ENCODE results near the gene CNTNAP2. TPM values are rescaled to one million over a fixed set of nuclear protein-coding genes. Genes with fewer than 3 reads are reported as not detected.

Gene CNTNAP2
- total and polyA plus RNA-seq, 4 donors: not detected

DNA sequence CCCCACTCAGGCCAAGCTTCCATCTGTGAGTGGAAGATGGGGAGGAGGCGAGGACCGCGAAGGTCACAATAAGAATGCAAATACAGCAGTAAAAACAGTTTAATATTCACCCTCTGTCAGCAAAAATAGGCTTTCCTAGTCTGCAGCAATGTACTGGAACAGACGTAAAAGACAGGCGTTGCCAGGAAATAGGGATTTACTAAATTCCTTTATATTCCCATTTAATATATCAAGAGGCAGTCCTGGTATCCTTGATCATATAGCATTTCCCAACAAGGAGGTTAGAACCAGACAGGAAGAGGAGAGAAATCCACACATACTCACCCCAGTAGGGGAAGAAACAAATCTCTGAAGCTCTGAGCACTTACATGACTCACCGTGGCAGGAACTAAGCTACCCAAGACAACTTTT lies 1419.1 kb downstream of the CNTNAP2 start:
- H3K9me3 ChIP-seq (ENCODE audit: control insufficient read depth, low read length): peaks cover 1% of the 10 kb centered on the region
- 80 to 84% methylated on average over 6 of the region's 6 CpGs for WGBS, 2 donors
- ATAC-seq (ENCODE audit: low FRiP score) (no peak), DNase-seq (no peak)
- H3K27ac ChIP-seq (ENCODE audit: low read depth in 1 of 2, low read length in 2 of 2): no peak overlapping the region
- H3K36me3 ChIP-seq (ENCODE audit: control insufficient read depth in 1 of 2, insufficient read depth in 2 of 2, low read length in 1 of 2): no peaks in the 10 kb centered on the region
- intact Hi-C loops (cut with DNase I): no loop called here
- H3K4me1 ChIP-seq (ENCODE audit: control insufficient read depth in 1 of 2, insufficient read depth in 2 of 2, low read length in 2 of 2): no peaks in the 10 kb centered on the region
- no peaks in the 10 kb centered on the region for H3K27me3 ChIP-seq (ENCODE audit: control insufficient read depth in 1 of 2, insufficient read depth in 2 of 2, low read length in 1 of 2)
- H3K4me3 ChIP-seq (ENCODE audit: low read length in 2 of 2): no peak overlapping the region

DNA sequence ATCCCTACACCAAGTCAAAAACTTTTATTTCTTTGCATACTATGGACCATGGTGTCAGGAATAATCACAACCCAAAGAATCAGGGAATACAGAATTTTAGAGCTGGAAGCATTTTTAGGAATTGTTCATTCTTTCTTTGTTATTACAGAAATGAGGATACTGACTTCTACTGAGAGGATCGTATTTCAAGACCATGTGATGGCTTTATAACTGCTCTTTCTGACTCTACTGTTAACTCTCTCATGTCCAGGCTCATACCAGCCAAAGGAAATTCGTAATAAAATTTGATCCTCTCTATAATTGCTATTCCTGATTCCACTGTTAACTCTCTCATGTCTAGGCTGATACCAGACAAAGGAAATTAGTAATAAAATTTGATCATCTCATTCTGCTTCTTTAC lies 1423.1 kb downstream of the CNTNAP2 start:
- H3K27ac ChIP-seq (ENCODE audit: low read depth in 1 of 2, low read length in 2 of 2): no peak overlapping the region
- no peaks in the 10 kb centered on the region for H3K4me1 ChIP-seq (ENCODE audit: control insufficient read depth in 1 of 2, insufficient read depth in 2 of 2, low read length in 2 of 2)
- no peak overlapping the region for H3K4me3 ChIP-seq (ENCODE audit: low read length in 2 of 2)
- WGBS, 2 donors: 29 to 37% methylated on average over 2 of the region's 2 CpGs
- intact Hi-C loops (cut with DNase I): no loop called here
- H3K36me3 ChIP-seq (ENCODE audit: control insufficient read depth in 1 of 2, insufficient read depth in 2 of 2, low read length in 1 of 2): no peaks in the 10 kb centered on the region
- ATAC-seq (ENCODE audit: low FRiP score) (no peak), DNase-seq (no peak)
- no peaks in the 10 kb centered on the region for H3K27me3 ChIP-seq (ENCODE audit: control insufficient read depth in 1 of 2, insufficient read depth in 2 of 2, low read length in 1 of 2)
- H3K9me3 ChIP-seq (ENCODE audit: control insufficient read depth, low read length): no peaks in the 10 kb centered on the region

- H3K4me1 ChIP-seq (ENCODE audit: control insufficient read depth in 1 of 2, insufficient read depth in 2 of 2, low read length in 2 of 2): no peaks in the 10 kb centered on the region
- ATAC-seq (ENCODE audit: low FRiP score): no peak
- no peak overlapping the region for H3K27ac ChIP-seq (ENCODE audit: low read depth in 1 of 2, low read length in 2 of 2)
- 89 to 95% methylated on average over 6 of the region's 6 CpGs for WGBS, 2 donors
- intact Hi-C loops (cut with DNase I): no loop called here
- no peak overlapping the region for H3K4me3 ChIP-seq (ENCODE audit: low read length in 2 of 2)
- no peaks in the 10 kb centered on the region for H3K36me3 ChIP-seq (ENCODE audit: control insufficient read depth in 1 of 2, insufficient read depth in 2 of 2, low read length in 1 of 2)
- H3K27me3 ChIP-seq (ENCODE audit: control insufficient read depth in 1 of 2, insufficient read depth in 2 of 2, low read length in 1 of 2): no peaks in the 10 kb centered on the region
- DNase-seq: no peak
- no peaks in the 10 kb centered on the region for H3K9me3 ChIP-seq (ENCODE audit: control insufficient read depth, low read length)
These were observed 1424.1 kb downstream of the CNTNAP2 start for GRCh38 chr7:147540743-147541142.

- intact Hi-C loops (cut with DNase I): no loop called here
- 82 to 91% methylated on average over 4 of the region's 4 CpGs for WGBS, 2 donors
- Histone ChIP-seq H3K4me1 (ENCODE audit: control insufficient read depth in 1 of 2, insufficient read depth in 2 of 2, low read length in 2 of 2) (no peaks in the 10 kb centered on the region), H3K9me3 (ENCODE audit: control insufficient read depth, low read length) (no peaks in the 10 kb centered on the region), H3K27ac (ENCODE audit: low read depth in 1 of 2, low read length in 2 of 2) (no peak overlapping the region), H3K36me3 (ENCODE audit: control insufficient read depth in 1 of 2, insufficient read depth in 2 of 2, low read length in 1 of 2) (no peaks in the 10 kb centered on the region), H3K27me3 (ENCODE audit: control insufficient read depth in 1 of 2, insufficient read depth in 2 of 2, low read length in 1 of 2) (no peaks in the 10 kb centered on the region), H3K4me3 (ENCODE audit: low read length in 2 of 2) (no peak overlapping the region)
- DNase-seq (no peak), ATAC-seq (ENCODE audit: low FRiP score) (no peak)
These were observed 1424.7 kb downstream of the CNTNAP2 start for GRCh38 chr7:147541261-147541660.

DNA sequence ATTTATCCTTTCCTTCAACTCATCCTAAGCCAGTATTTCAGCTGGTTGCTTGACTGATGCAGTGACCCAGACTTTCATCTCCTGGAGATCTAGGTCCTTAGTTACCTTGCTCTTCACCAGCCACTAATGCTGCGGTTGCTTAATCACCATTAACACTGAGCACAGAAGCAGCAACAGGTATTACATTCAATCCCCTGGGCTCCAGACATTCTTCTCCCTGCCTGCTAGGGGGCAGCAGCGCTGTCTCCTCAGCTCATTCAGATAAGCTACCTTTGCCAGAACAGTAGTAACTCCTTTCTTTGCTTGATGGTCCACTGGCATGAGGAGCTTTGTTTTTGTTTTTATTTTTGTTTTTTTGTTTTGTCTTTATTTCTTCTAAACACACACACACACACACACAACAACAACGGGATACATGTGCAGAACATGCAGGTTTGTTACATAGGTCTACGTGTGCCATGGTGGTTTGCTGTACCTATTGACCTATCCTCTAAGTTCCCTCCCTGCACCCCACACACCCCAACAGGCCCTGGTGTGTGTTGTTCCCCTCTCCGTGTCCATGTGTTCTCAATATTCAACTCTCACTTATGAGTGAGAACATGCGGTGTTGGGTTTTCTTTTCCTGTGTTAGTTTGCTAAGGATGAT lies 1430.8 kb downstream of the CNTNAP2 start:
- H3K27ac ChIP-seq (ENCODE audit: low read depth in 1 of 2, low read length in 2 of 2): no peak overlapping the region
- ATAC-seq (ENCODE audit: low FRiP score) (no peak), DNase-seq (no peak)
- H3K27me3 ChIP-seq (ENCODE audit: control insufficient read depth in 1 of 2, insufficient read depth in 2 of 2, low read length in 1 of 2): no peaks in the 10 kb centered on the region
- H3K4me1 ChIP-seq (ENCODE audit: control insufficient read depth in 1 of 2, insufficient read depth in 2 of 2, low read length in 2 of 2): no peaks in the 10 kb centered on the region
- peaks cover 2% of the 10 kb centered on the region for H3K9me3 ChIP-seq (ENCODE audit: control insufficient read depth, low read length)
- 83 to 86% methylated on average over 6 of the region's 6 CpGs for WGBS, 2 donors
- H3K4me3 ChIP-seq (ENCODE audit: low read length in 2 of 2): no peak overlapping the region
- no peaks in the 10 kb centered on the region for H3K36me3 ChIP-seq (ENCODE audit: control insufficient read depth in 1 of 2, insufficient read depth in 2 of 2, low read length in 1 of 2)
- intact Hi-C loops (cut with DNase I): no loop called here

- intact Hi-C loops (cut with DNase I): no loop called here
- no peak for DNase-seq
- ATAC-seq (ENCODE audit: low FRiP score): no peak
- H3K27ac ChIP-seq (ENCODE audit: low read depth in 1 of 2, low read length in 2 of 2): no peak overlapping the region
- H3K4me3 ChIP-seq (ENCODE audit: low read length in 2 of 2): no peak overlapping the region
- H3K9me3 ChIP-seq (ENCODE audit: control insufficient read depth, low read length): no peaks in the 10 kb centered on the region
- no peaks in the 10 kb centered on the region for H3K4me1 ChIP-seq (ENCODE audit: control insufficient read depth in 1 of 2, insufficient read depth in 2 of 2, low read length in 2 of 2)
- H3K27me3 ChIP-seq (ENCODE audit: control insufficient read depth in 1 of 2, insufficient read depth in 2 of 2, low read length in 1 of 2): no peaks in the 10 kb centered on the region
- no peaks in the 10 kb centered on the region for H3K36me3 ChIP-seq (ENCODE audit: control insufficient read depth in 1 of 2, insufficient read depth in 2 of 2, low read length in 1 of 2)
These were observed 1439.7 kb downstream of the CNTNAP2 start for GRCh38 chr7:147556317-147556716.

DNA sequence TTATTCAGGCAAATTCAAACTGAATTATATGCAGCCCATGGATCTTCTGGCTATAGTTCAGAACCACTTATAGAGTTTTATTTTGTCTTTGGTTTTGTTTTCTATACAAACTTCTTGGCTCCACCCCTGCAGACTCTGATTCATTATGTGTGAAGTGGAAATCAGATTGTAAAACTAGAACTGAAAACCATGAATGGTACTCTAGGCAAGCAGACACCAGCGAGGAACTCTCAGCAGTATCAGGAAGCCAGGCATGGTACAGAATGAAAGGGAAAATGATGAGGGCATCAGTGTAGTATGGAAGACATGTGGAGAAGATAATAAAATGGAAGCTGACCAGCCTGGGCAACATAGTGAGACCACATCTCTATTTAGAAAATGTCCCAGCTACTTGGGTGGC lies 1447.1 kb downstream of the CNTNAP2 start:
- H3K4me1 ChIP-seq (ENCODE audit: control insufficient read depth in 1 of 2, insufficient read depth in 2 of 2, low read length in 2 of 2): no peaks in the 10 kb centered on the region
- H3K27me3 ChIP-seq (ENCODE audit: control insufficient read depth in 1 of 2, insufficient read depth in 2 of 2, low read length in 1 of 2): no peaks in the 10 kb centered on the region
- ATAC-seq (ENCODE audit: low FRiP score) (no peak), DNase-seq (no peak)
- H3K9me3 ChIP-seq (ENCODE audit: control insufficient read depth, low read length): no peaks in the 10 kb centered on the region
- H3K4me3 ChIP-seq (ENCODE audit: low read length in 2 of 2): no peak overlapping the region
- no peak overlapping the region for H3K27ac ChIP-seq (ENCODE audit: low read depth in 1 of 2, low read length in 2 of 2)
- no peaks in the 10 kb centered on the region for H3K36me3 ChIP-seq (ENCODE audit: control insufficient read depth in 1 of 2, insufficient read depth in 2 of 2, low read length in 1 of 2)
- WGBS, 2 donors: 84 to 87% methylated on average over 1 of the region's 1 CpG
- intact Hi-C loops (cut with DNase I): no loop called here

- Histone ChIP-seq H3K4me1 (ENCODE audit: control insufficient read depth in 1 of 2, insufficient read depth in 2 of 2, low read length in 2 of 2) (peaks cover 0 to 1% of the 10 kb centered on the region in 2 donors), H3K27me3 (ENCODE audit: control insufficient read depth in 1 of 2, insufficient read depth in 2 of 2, low read length in 1 of 2) (no peaks in the 10 kb centered on the region), H3K27ac (ENCODE audit: low read depth in 1 of 2, low read length in 2 of 2) (no peak overlapping the region), H3K9me3 (ENCODE audit: control insufficient read depth, low read length) (no peaks in the 10 kb centered on the region), H3K36me3 (ENCODE audit: control insufficient read depth in 1 of 2, insufficient read depth in 2 of 2, low read length in 1 of 2) (no peaks in the 10 kb centered on the region), H3K4me3 (ENCODE audit: low read length in 2 of 2) (no peak overlapping the region)
- ATAC-seq (ENCODE audit: low FRiP score) (no peak), DNase-seq (no peak)
- intact Hi-C loops (cut with DNase I): no loop called here
- WGBS, 2 donors: 83 to 85% methylated on average over 4 of the region's 4 CpGs
These were observed 1448.3 kb downstream of the CNTNAP2 start for GRCh38 chr7:147564786-147565476.

- no peaks in the 10 kb centered on the region for H3K9me3 ChIP-seq (ENCODE audit: control insufficient read depth, low read length)
- no peaks in the 10 kb centered on the region for H3K36me3 ChIP-seq (ENCODE audit: control insufficient read depth in 1 of 2, insufficient read depth in 2 of 2, low read length in 1 of 2)
- no peak overlapping the region for H3K4me3 ChIP-seq (ENCODE audit: low read length in 2 of 2)
- DNase-seq (no peak), ATAC-seq (ENCODE audit: low FRiP score) (no peak)
- H3K27me3 ChIP-seq (ENCODE audit: control insufficient read depth in 1 of 2, insufficient read depth in 2 of 2, low read length in 1 of 2): no peaks in the 10 kb centered on the region
- WGBS, 2 donors: 82 to 86% methylated on average over 3 of the region's 3 CpGs
- intact Hi-C loops (cut with DNase I): no loop called here
- no peak overlapping the region for H3K27ac ChIP-seq (ENCODE audit: low read depth in 1 of 2, low read length in 2 of 2)
- H3K4me1 ChIP-seq (ENCODE audit: control insufficient read depth in 1 of 2, insufficient read depth in 2 of 2, low read length in 2 of 2): peaks cover 0 to 1% of the 10 kb centered on the region in 2 donors
These were observed 1450.4 kb downstream of the CNTNAP2 start for GRCh38 chr7:147567043-147567442.

Data from aorta (tissue), 5 donors.